Stomach (tissue), 9 donors: ENCODE measurements around the gene EIF3L. TPM values are rescaled to one million over a fixed set of nuclear protein-coding genes. Genes with fewer than 3 reads are reported as not detected.

ENCODE experiments used
- DNase-seq, 2 donors: peaks; one replicate each; pipeline versions ENCODE4 v3.0.0 to v3.0.0-alpha.2; 2013 to 2019
- H3K27ac ChIP-seq, 5 donors: fragments of 200-600 bp in 4 of 5; sonication (generic) in 4 of 5; one replicate each; pipeline ENCODE4 v1.5.1; 2013 to 2019; ENCODE audit warnings: mild to moderate bottlenecking in 1 of 5, moderate library complexity in 1 of 5
- H3K27me3 ChIP-seq, 3 donors: fragments of 200-600 bp; sonication (generic); one replicate each; pipeline ENCODE4 v1.5.1; 2017 to 2019; ENCODE audit warnings: mixed run types in 1 of 3
- H3K36me3 ChIP-seq, 4 donors: fragments of 200-600 bp; sonication (generic); 1 replicate in 3 of 4; 2 replicates in 1 of 4; pipeline ENCODE4 v1.5.1; 2016 to 2019
- H3K4me1 ChIP-seq, 4 donors: fragments of 200-600 bp; sonication (generic); one replicate each; pipeline ENCODE4 v1.5.1; 2016 to 2019
- H3K4me3 ChIP-seq, 4 donors: fragments of 200-600 bp; sonication (generic) in 3 of 4; one replicate each; pipeline ENCODE4 v1.5.1; 2016 to 2019; ENCODE audit warnings: mild to moderate bottlenecking in 1 of 4
- H3K9me3 ChIP-seq, 4 donors: fragments of 200-600 bp; sonication (generic); one replicate each; pipeline ENCODE4 v1.5.1; 2016 to 2019
- CTCF ChIP-seq, 7 experiments: fragments of 450-650 bp in 4 of 7; fragments of 200-600 bp in 3 of 7; sonication (generic) in 3 of 7; IDR thresholded peaks; one replicate each; pipeline ENCODE4 v1.5.1; 2016 to 2019; ENCODE audit warnings: antibody characterized with exemption in 7 of 7, control low read depth in 2 of 7, mild to moderate bottlenecking in 1 of 7
- EP300 ChIP-seq: sonication (generic); formaldehyde crosslinking; IDR thresholded peaks from one replicate; pipeline ENCODE4 v1.6.1; 2017; ENCODE audit warnings: antibody characterized with exemption
- POLR2A ChIP-seq, 4 donors: fragments of 450-650 bp; IDR thresholded peaks; one replicate each; pipeline ENCODE4 v1.6.1; 2016; ENCODE audit warnings: antibody characterized with exemption in 4 of 4, control low read depth in 2 of 4, mild to moderate bottlenecking in 1 of 4, moderate library complexity in 1 of 4
- POLR2AphosphoS5 ChIP-seq, 3 donors: sonication (generic); formaldehyde crosslinking; IDR thresholded peaks; one replicate each; pipeline ENCODE4 v1.6.1; 2016; ENCODE audit warnings: antibody characterized with exemption in 3 of 3
- WGBS, 5 donors: extraction: QIAGEN DNeasy Blood & Tissue Kit in 3 of 5; methylation state at CpG; one replicate each; pipeline versions ENCODE4 v1.1.5 to v1.1.7; 2013 to 2018; 5-methylcytosine and 5-hydroxymethylcytosine counted together
- intact Hi-C: fragments of 100-400 bp; cut with DNase I; formaldehyde crosslinking; loops from one replicate; pipeline ENCODE4 v1.15.1; 2023; ENCODE audit warnings: low total_unique reads
- polyA plus RNA-seq, 3 donors: library from polyadenylated mRNA; stranded (reverse); fragments of 200-250 nt; gene quantifications; one replicate each; pipeline ENCODE4 v1.2.3, GENCODE V29; 2013
- total RNA-seq, 5 donors: library from RNA; depleted of rRNA; stranded (reverse); fragments of >200 nt; gene quantifications; one replicate each; pipeline versions ENCODE4 v1.1.0 to v1.2.3, GENCODE V29; 2014 to 2016
- donor health status: healthy with polysubstance abuse.
- donor health status: Bipolar disorder and iron deficiency.
- donor health status: healthy.

EIF3L gene
- total and polyA plus RNA-seq, 8 donors = 254 to 657 (median 381) TPM

GRCh38 chr22:37850801-37851200 is 1.6 kb downstream of the EIF3L start:
- H3K27me3 ChIP-seq = no peaks in the 10 kb centered on the region
- intact Hi-C loops = no loop called here
- H3K27ac ChIP-seq = no peak overlapping the region
- 80 to 86% (median 83%) methylated on average over 4 of the region's 4 CpGs for WGBS, 5 donors
- TF ChIP-seq POLR2A (IDR thresholded peaks at IDR 0.05) (no peak), POLR2AphosphoS5 (IDR thresholded peaks at IDR 0.05) (no peak), CTCF (IDR thresholded peaks at IDR 0.05) (no peak), EP300 (no peak)
- peaks cover 28 to 71% (median 59%) of the 10 kb centered on the region in 4 donors for H3K4me1 ChIP-seq
- H3K36me3 ChIP-seq = peaks cover 25 to 52% (median 49%) of the 10 kb centered on the region in 4 donors
- no peak for DNase-seq
- H3K4me3 ChIP-seq = no peak overlapping the region
- H3K9me3 ChIP-seq = no peaks in the 10 kb centered on the region

- Histone ChIP-seq H3K27me3 (no peaks in the 10 kb centered on the region), H3K36me3 (peaks cover 40 to 68% (median 65%) of the 10 kb centered on the region in 4 donors), H3K4me1 (peaks cover 28 to 71% (median 59%) of the 10 kb centered on the region in 4 donors), H3K9me3 (no peaks in the 10 kb centered on the region), H3K27ac (no peak overlapping the region), H3K4me3 (no peak overlapping the region)
- intact Hi-C loops = no loop called here
- DNase-seq = no peak
- WGBS, 5 donors = 56 to 76% (median 70%) methylated on average over 5 of the region's 5 CpGs
- no peak for TF ChIP-seq POLR2AphosphoS5 (IDR thresholded peaks at IDR 0.05)
- no peak for TF ChIP-seq CTCF (IDR thresholded peaks at IDR 0.05)
These were observed 3.2 kb downstream of the EIF3L start for GRCh38 chr22:37852418-37852817.

- Histone ChIP-seq H3K27me3 (no peaks in the 10 kb centered on the region), H3K4me3 (no peak overlapping the region), H3K36me3 (peaks cover 61 to 93% (median 90%) of the 10 kb centered on the region in 4 donors), H3K4me1 (peaks cover 18 to 64% (median 47%) of the 10 kb centered on the region in 4 donors), H3K27ac (peak overlapping the region; percentile 16 to 80 (median 37)), H3K9me3 (no peaks in the 10 kb centered on the region)
- peak in 1 of 2 donors; percentile 40 for DNase-seq
- intact Hi-C loops = no loop called here
- no peak for TF ChIP-seq POLR2A (IDR thresholded peaks at IDR 0.05)
- no peak for TF ChIP-seq CTCF (IDR thresholded peaks at IDR 0.05)
- no peak for TF ChIP-seq EP300
- peak in 1 of 3 donors; percentile 4 for TF ChIP-seq POLR2AphosphoS5 (IDR thresholded peaks at IDR 0.05)
- WGBS, 5 donors = 15 to 24% (median 20%) methylated on average over 2 of the region's 2 CpGs
These were observed 5.7 kb downstream of the EIF3L start for GRCh38 chr22:37854946-37855345.

- no peak for TF ChIP-seq POLR2AphosphoS5 (IDR thresholded peaks at IDR 0.05)
- no peak for TF ChIP-seq POLR2A (IDR thresholded peaks at IDR 0.05)
- no peak for TF ChIP-seq EP300
- no peak for TF ChIP-seq CTCF (IDR thresholded peaks at IDR 0.05)
- H3K9me3 ChIP-seq = no peaks in the 10 kb centered on the region
- H3K36me3 ChIP-seq = peaks cover 64 to 98% (median 95%) of the 10 kb centered on the region in 4 donors
- WGBS, 5 donors = 84 to 95% (median 89%) methylated on average over 2 of the region's 2 CpGs
- no peak for DNase-seq
- H3K4me1 ChIP-seq = peaks cover 18 to 64% (median 47%) of the 10 kb centered on the region in 4 donors
- H3K27me3 ChIP-seq = no peaks in the 10 kb centered on the region
- no peak overlapping the region for H3K4me3 ChIP-seq
- intact Hi-C loops = no loop called here
- H3K27ac ChIP-seq = peak overlapping the region in 3 of 5 donors; percentile 28 to 65 (median 46)
These were observed 6.2 kb downstream of the EIF3L start for GRCh38 chr22:37855462-37855861.
